ENCODE data around the gene SLC27A4. TPM values are rescaled to one million over a fixed set of nuclear protein-coding genes. Genes with fewer than 3 reads are reported as not detected.

Gene SLC27A4
- total RNA-seq, 1 experiment from 2014 or later: 17.0 TPM

DNA sequence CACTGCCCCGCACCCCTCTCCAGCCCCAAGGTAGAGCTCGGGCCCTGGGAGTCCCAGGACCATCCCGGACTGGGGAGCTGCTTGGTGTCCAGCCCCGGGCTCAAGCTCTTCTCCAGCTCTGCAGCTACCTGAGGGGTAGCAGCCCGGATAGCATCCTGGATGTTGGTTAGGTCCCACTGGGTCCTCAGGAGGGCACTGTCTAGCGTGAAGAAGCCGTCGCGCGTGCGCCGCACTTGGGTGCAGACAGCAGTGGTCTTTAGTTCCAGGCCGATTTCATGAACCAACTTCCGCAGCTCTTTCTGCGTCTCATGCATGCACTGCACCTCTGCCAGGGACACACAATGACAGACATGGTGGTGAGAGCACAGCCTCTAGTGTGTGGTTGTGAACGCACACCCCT, 30.8 kb upstream of the SLC27A4 start:
- no peaks in the 10 kb centered on the region for H3K27me3 ChIP-seq (ENCODE audit: insufficient read depth, low read length)
- H3K9ac ChIP-seq (ENCODE audit: extremely low read depth, insufficient read length, low read length): no peak overlapping the region
- H2BK120ac ChIP-seq (ENCODE audit: low read depth, low read length, poor library complexity, severe bottlenecking): no peak overlapping the region
- no CpG with 5 or more reads among the region's 16 CpGs for WGBS (ENCODE audit: extremely low coverage, insufficient read length, low lambda C conversion rate)
- H4K5ac ChIP-seq (ENCODE audit: insufficient read length, low read depth, low read length): no peak overlapping the region
- H2BK20ac ChIP-seq (ENCODE audit: low read depth, low read length, poor library complexity, severe bottlenecking): no peak overlapping the region
- H4K91ac ChIP-seq (ENCODE audit: insufficient read length, low read depth, low read length): no peak overlapping the region
- no peaks in the 10 kb centered on the region for H3K23me2 ChIP-seq (ENCODE audit: insufficient read length, low read depth, low read length, poor library complexity, severe bottlenecking)
- no peak overlapping the region for H3K18ac ChIP-seq (ENCODE audit: insufficient read length, low read depth, low read length)
- H3K9me3 ChIP-seq (ENCODE audit: control insufficient read depth, low read depth, low read length): no peaks in the 10 kb centered on the region
- H4K8ac ChIP-seq (replicated peaks; ENCODE audit: insufficient read length, low read depth, low read length): no peak overlapping the region
- H3K4me1 Mint-ChIP-seq: no peaks in the 10 kb centered on the region
- H3K27me3 Mint-ChIP-seq (ENCODE audit: low read depth): peaks cover 2% of the 10 kb centered on the region; the same call in 1 of the 2 replicates
- H2AK5ac ChIP-seq (ENCODE audit: insufficient read length, low read length): no peak overlapping the region
- no peaks in the 10 kb centered on the region for H4K20me1 ChIP-seq (ENCODE audit: control insufficient read depth, insufficient read depth, insufficient read length)
- no peak overlapping the region for H3K56ac ChIP-seq (ENCODE audit: insufficient read length, low read depth, low read length)
- H3K79me1 ChIP-seq (ENCODE audit: insufficient read depth, low read depth, low read length, poor library complexity, severe bottlenecking): no peaks in the 10 kb centered on the region
- H2BK5ac ChIP-seq (ENCODE audit: insufficient read length, low read length): no peak overlapping the region
- H2AFZ ChIP-seq (ENCODE audit: low read length): no peak overlapping the region
- H3K9me3 Mint-ChIP-seq: no peaks in the 10 kb centered on the region; a peak in 1 of 5 replicates
- no peak overlapping the region for H3K27ac ChIP-seq (ENCODE audit: insufficient read length, low read depth, low read length)
- no peak overlapping the region for H3K14ac ChIP-seq (ENCODE audit: insufficient read depth, low read length)
- no peak overlapping the region for H3K4me3 Mint-ChIP-seq
- H3K23ac ChIP-seq (ENCODE audit: insufficient read length, low read depth, low read length): no peak overlapping the region
- no peak overlapping the region for H2BK15ac ChIP-seq (ENCODE audit: low read depth, low read length)
- no peak overlapping the region for H3K4ac ChIP-seq (ENCODE audit: low read depth, low read length)
- H3K79me2 ChIP-seq (ENCODE audit: insufficient read depth, low read length): no peaks in the 10 kb centered on the region
- H3K27ac Mint-ChIP-seq: no peak overlapping the region
- H3K4me2 ChIP-seq (ENCODE audit: insufficient read depth, insufficient read length, low read length): no peak overlapping the region
- no peaks in the 10 kb centered on the region for H3K4me1 ChIP-seq (ENCODE audit: insufficient read depth, low read length)
- no peak for DNase-seq
- H3T11ph ChIP-seq (ENCODE audit: low read length): no peak overlapping the region
- peaks cover 29 to 53% (median 48%) of the 10 kb centered on the region in 3 experiments for H3K36me3 Mint-ChIP-seq (ENCODE audit: insufficient read depth in 1 of 3, low read depth in 3 of 3)
- TF ChIP-seq, protein P1, sequence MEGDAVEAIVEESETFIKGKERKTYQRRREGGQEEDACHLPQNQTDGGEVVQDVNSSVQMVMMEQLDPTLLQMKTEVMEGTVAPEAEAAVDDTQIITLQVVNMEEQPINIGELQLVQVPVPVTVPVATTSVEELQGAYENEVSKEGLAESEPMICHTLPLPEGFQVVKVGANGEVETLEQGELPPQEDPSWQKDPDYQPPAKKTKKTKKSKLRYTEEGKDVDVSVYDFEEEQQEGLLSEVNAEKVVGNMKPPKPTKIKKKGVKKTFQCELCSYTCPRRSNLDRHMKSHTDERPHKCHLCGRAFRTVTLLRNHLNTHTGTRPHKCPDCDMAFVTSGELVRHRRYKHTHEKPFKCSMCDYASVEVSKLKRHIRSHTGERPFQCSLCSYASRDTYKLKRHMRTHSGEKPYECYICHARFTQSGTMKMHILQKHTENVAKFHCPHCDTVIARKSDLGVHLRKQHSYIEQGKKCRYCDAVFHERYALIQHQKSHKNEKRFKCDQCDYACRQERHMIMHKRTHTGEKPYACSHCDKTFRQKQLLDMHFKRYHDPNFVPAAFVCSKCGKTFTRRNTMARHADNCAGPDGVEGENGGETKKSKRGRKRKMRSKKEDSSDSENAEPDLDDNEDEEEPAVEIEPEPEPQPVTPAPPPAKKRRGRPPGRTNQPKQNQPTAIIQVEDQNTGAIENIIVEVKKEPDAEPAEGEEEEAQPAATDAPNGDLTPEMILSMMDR (conservative IDR thresholded peaks at IDR 0.05): no peak
- H2BK12ac ChIP-seq (ENCODE audit: insufficient read length, low read depth, low read length): no peak overlapping the region

All from H9 (cell line).